ENCODE data around the gene GMCL1. TPM values are rescaled to one million over a fixed set of nuclear protein-coding genes. Genes with fewer than 3 reads are reported as not detected.

Gene GMCL1
- total RNA-seq, 1 experiment from 2014 or later: 63.8 TPM

- H3K4me3 Mint-ChIP-seq (ENCODE audit: low read depth, unreplicated experiment): no peak overlapping the region
- intact Hi-C loops (cut with micrococcal nuclease; ENCODE audit: unreplicated experiment): no loop called here
- CTCF ChIA-PET: interaction anchor here (0.6 kb wide), 1 partner anchor 484 kb away, joined by 4 read pairs; no protein-coding TSS in a partner anchor
- BruUV-seq (replicated peaks): no TSS peak
- no peaks in the 10 kb centered on the region for H3K9me3 Mint-ChIP-seq (ENCODE audit: low read depth, unreplicated experiment)
- no peaks in the 10 kb centered on the region for H3K27me3 Mint-ChIP-seq (ENCODE audit: unreplicated experiment)
- no peak overlapping the region for H3K27ac Mint-ChIP-seq (ENCODE audit: unreplicated experiment)
- H3K36me3 Mint-ChIP-seq (ENCODE audit: insufficient read depth, unreplicated experiment): peaks cover 32% of the 10 kb centered on the region
- no peak for DNase-seq
- no peak for TF ChIP-seq CTCF (IDR thresholded peaks at IDR 0.05; ENCODE audit: unreplicated experiment)
- H3K4me1 Mint-ChIP-seq (ENCODE audit: low read depth, unreplicated experiment): peaks cover 11% of the 10 kb centered on the region
Observed at GRCh38 chr2:69843993-69844392, 14.5 kb downstream of the GMCL1 start.

- DNase-seq: no peak
- Mint-ChIP-seq H3K9me3 (ENCODE audit: low read depth, unreplicated experiment) (no peaks in the 10 kb centered on the region), H3K4me1 (ENCODE audit: low read depth, unreplicated experiment) (peaks cover 11% of the 10 kb centered on the region), H3K36me3 (ENCODE audit: insufficient read depth, unreplicated experiment) (peaks cover 32% of the 10 kb centered on the region), H3K4me3 (ENCODE audit: low read depth, unreplicated experiment) (no peak overlapping the region), H3K27ac (ENCODE audit: unreplicated experiment) (no peak overlapping the region), H3K27me3 (ENCODE audit: unreplicated experiment) (no peaks in the 10 kb centered on the region)
- CTCF ChIA-PET: interaction anchor here (0.6 kb wide), 1 partner anchor 485 kb away, joined by 4 read pairs; no protein-coding TSS in a partner anchor
- intact Hi-C loops (cut with micrococcal nuclease; ENCODE audit: unreplicated experiment): no loop called here
- no peak for TF ChIP-seq CTCF (IDR thresholded peaks at IDR 0.05; ENCODE audit: unreplicated experiment)
- no TSS peak for BruUV-seq (replicated peaks)
Observed at GRCh38 chr2:69844560-69844959, 15.1 kb downstream of the GMCL1 start.

DNA sequence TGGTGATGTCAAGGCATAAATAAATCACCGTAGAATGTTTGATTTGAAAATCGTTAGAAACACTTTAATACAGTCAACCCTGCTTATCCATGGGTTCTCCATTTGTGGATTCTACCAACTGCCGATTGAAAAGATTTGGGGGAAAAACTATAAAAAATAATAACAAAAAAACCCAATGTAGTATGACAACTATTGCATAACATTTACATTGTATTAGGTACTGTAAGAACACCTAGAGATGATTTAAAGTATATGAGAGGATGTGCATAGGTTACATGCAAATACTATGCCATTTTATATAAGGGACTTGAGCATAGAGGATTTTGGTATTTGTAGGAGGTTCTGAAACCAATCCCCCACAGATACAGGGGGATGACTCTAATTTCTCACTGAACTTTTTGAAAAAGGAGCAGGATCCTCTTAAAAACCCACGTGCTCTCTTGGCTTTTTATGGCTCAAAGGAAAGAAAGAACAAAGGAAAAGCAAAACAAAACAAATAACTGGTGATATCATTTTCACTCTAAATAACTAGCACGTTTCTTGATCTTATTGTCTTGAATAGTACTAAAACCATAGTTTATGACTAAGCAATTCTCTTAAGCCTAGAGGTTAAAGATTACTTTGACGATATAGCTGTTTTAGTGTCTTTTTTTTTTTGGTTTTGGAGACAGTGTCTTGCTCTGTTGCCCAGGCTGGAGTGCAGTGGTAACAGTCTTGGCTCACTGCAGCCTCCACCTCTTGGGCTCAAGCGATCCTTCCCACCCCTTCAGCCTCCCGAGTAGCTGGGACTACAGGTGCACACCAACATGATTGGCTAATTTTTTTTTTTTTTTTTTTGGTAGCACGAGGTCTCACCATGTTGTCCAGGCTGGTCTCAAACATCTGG is 17.0 kb downstream of the GMCL1 start:
- CTCF ChIA-PET: interaction anchor here (0.8 kb wide), 1 partner anchor 8 kb away, joined by 5 read pairs; no protein-coding TSS in a partner anchor
- intact Hi-C loops (cut with micrococcal nuclease; ENCODE audit: unreplicated experiment): no loop called here
- no TSS peak for BruUV-seq (replicated peaks)
- no peak for TF ChIP-seq CTCF (IDR thresholded peaks at IDR 0.05; ENCODE audit: unreplicated experiment)
- peaks cover 8% of the 10 kb centered on the region for H3K4me1 Mint-ChIP-seq (ENCODE audit: low read depth, unreplicated experiment)
- no peaks in the 10 kb centered on the region for H3K27me3 Mint-ChIP-seq (ENCODE audit: unreplicated experiment)
- peaks cover 25% of the 10 kb centered on the region for H3K36me3 Mint-ChIP-seq (ENCODE audit: insufficient read depth, unreplicated experiment)
- no peak overlapping the region for H3K27ac Mint-ChIP-seq (ENCODE audit: unreplicated experiment)
- DNase-seq: no peak
- no peak overlapping the region for H3K4me3 Mint-ChIP-seq (ENCODE audit: low read depth, unreplicated experiment)
- no peaks in the 10 kb centered on the region for H3K9me3 Mint-ChIP-seq (ENCODE audit: low read depth, unreplicated experiment)

- no peak for TF ChIP-seq CTCF (IDR thresholded peaks at IDR 0.05; ENCODE audit: unreplicated experiment)
- Mint-ChIP-seq H3K4me3 (ENCODE audit: low read depth, unreplicated experiment) (no peak overlapping the region), H3K27ac (ENCODE audit: unreplicated experiment) (no peak overlapping the region), H3K9me3 (ENCODE audit: low read depth, unreplicated experiment) (no peaks in the 10 kb centered on the region), H3K36me3 (ENCODE audit: insufficient read depth, unreplicated experiment) (peaks cover 19% of the 10 kb centered on the region), H3K27me3 (ENCODE audit: unreplicated experiment) (no peaks in the 10 kb centered on the region), H3K4me1 (ENCODE audit: low read depth, unreplicated experiment) (no peaks in the 10 kb centered on the region)
- intact Hi-C loops (cut with micrococcal nuclease; ENCODE audit: unreplicated experiment): no loop called here
- BruUV-seq (replicated peaks): no TSS peak
- no peak for DNase-seq
- CTCF ChIA-PET: interaction anchor here (0.8 kb wide), 1 partner anchor 9 kb away, joined by 5 read pairs; no protein-coding TSS in a partner anchor
Observed at GRCh38 chr2:69847068-69847828, 17.8 kb downstream of the GMCL1 start.

Measured in Calu3 (cell line).